HCEC 1CT (cell line): ENCODE data around the gene PDE4D.
A peak's percentile ranks its signal among the peaks of the same experiment; 100 is the strongest.

Experiments
- DNase-seq: peaks from one replicate; pipeline ENCODE4 v3.0.0-alpha.2; 2017

The PDE4D gene

DNA sequence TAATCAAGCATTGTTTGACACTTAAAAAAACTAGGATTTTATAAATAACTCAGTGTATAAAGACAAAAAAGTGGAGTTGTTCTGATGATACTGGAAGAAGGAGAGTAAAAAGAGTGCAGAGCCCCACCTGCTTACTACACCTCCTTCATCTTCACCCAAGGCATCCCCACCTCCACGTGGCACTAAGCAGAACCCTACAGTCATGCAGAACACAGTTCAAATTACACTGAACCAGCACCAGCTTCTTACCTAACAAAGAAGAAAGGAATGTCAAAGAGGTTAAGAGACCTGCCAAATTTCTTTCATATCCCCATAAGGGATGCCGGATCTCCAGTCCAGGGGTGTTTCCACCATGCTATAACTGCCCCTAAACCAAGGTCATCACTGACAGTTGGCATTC, 55.5 kb downstream of the PDE4D start:
- DNase-seq = no peak

DNA sequence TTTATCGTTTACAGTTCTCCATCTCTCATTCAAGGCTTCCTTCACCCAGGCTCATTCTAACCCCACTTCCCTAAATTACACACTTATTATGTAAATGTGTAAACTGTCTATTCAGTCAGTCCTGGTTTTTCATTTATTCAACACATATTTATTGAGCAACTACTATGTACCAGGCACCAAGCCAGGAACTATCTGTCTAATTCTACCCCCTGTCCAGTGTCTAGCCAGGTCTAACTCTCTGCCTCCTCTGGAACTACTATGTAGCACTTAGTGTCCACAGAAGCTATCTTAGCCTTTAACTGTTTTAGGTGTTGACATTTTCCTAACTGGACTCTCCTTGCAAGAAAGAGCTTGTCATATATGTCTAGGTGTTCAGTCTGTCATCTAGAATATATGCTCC, 56.5 kb downstream of the PDE4D start:
- DNase-seq = no peak

DNA sequence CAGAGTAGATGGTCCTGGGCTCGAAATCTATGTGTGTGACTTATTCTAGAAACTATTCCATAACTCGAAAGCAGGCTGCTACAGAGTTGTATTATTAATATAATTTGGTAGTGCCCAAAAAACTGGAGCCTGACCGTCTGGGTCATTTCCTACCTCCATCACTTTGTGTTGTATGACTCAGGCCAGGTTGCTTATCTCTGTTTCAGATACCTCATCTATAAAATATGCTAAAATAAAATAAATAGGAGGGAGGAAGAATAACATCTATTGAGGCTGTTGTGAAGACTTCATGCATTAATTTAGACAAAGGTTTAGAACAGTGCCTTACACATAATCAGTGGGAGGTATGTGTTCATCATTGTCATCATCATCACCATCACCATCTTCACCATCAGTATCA, 57.7 kb downstream of the PDE4D start:
- no peak for DNase-seq

GRCh38 chr5:59833448-59833847, 60.1 kb downstream of the PDE4D start:
- no peak for DNase-seq

GRCh38 chr5:59832577-59833301, 60.8 kb downstream of the PDE4D start:
- DNase-seq = no peak

DNA sequence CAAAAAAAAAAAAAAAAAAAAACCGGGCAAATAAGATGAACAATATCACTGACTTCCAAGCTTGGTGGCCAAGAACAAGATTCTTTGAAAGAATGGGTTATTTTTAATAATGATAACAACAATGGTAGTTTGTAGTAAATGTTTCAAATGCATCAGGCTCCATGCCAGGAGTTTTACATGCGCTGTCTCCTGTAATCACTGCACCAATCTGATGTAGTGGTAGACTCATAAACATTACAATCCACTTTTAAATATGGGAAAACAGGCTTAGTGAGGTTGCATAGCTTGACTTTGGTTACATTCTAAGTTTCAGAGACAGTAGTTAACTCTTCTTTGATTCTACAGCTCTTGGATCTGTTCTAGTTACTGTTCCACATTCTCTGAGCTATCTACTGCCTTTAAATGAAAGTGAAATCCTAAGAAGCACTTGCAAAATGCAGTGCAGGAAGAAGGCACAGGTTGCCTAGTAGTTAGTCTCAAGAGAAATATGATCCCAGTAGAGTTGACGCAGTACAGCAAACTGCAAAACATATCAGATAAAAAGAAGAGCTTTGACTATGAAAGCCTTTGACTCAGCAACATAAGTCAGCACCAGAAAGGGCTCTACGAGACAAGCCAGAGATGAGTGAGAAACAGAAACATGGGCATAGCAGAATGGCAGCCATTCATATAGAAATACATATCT, 62.1 kb downstream of the PDE4D start:
- peak; percentile 45 for DNase-seq

DNA sequence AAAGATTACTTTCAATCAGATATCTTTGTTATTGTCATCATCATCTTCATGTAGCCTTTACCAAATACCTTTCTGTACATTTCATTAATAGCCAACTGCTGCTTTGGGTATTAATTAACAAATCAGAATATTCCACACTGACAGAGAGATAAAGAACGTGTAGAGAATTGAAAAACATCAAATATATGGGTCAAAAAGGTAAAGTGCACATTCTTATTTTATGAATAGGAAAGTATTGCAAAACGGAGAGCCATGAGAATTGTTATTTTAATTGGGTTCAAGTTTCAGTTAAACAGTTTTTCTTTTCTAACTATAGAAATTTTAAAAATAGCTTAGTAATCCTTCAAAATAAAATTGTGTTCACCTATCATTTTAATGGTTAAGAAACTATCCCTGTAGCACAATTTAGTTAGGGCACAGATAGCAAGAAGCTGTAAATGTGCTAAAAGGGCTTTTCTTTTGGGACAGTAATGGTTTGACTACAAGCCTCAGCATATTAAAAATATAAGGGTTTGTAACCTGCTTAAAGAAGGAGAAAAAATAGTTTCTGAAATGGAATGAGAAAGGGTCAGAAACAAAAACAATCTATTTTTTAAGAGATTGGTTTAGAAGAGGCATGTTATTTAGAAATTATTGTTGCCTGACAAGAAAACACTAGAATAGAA, 62.9 kb downstream of the PDE4D start:
- peak; percentile 42 for DNase-seq

- no peak for DNase-seq
These were observed 63.6 kb downstream of the PDE4D start for GRCh38 chr5:59829922-59830321.

GRCh38 chr5:59829386-59829785, 64.1 kb downstream of the PDE4D start:
- peak; percentile 96 for DNase-seq

DNA sequence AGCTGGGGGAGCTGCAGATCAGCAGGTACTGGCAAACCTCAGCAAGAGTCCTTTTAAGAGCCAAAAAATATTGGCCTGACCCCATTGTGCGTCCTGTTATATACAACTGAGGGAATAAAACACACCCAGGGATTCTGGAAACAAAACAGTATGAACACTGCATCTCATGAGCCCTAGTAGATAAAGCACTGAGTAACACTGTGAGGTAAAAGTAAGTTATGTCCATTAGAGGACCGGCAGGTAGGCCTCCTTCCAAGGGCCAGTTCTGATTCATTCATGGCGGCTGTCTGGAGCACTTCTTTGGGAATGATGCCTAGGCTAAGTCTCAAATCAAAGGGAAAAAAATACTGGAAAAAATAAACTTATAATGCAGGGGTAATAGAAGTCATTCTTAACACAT, 64.9 kb downstream of the PDE4D start:
- no peak for DNase-seq

GRCh38 chr5:59826996-59827395, 66.5 kb downstream of the PDE4D start:
- DNase-seq = no peak

GRCh38 chr5:59823420-59823819, 70.1 kb downstream of the PDE4D start:
- DNase-seq = no peak

GRCh38 chr5:59819806-59820205, 73.7 kb downstream of the PDE4D start:
- DNase-seq = peak; percentile 64

DNA sequence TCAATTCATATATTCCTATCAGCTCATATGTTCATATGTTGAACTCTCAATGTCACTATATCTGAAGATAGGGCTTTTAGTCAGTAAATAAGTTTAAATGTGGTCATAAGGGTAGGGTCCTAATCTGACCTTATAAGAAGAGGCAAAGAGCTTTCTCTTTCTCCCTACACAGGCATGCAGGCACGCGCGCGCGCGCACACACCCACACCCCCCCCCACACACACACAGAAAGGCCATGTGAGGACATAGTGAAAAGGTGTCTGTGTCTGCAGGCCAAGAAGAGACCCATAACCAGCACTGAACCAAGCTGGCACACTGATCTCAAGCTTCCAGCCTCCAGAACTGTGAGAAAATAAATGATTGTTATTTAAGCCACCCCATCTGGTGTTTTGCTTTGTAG, 76.0 kb downstream of the PDE4D start:
- no peak for DNase-seq

DNA sequence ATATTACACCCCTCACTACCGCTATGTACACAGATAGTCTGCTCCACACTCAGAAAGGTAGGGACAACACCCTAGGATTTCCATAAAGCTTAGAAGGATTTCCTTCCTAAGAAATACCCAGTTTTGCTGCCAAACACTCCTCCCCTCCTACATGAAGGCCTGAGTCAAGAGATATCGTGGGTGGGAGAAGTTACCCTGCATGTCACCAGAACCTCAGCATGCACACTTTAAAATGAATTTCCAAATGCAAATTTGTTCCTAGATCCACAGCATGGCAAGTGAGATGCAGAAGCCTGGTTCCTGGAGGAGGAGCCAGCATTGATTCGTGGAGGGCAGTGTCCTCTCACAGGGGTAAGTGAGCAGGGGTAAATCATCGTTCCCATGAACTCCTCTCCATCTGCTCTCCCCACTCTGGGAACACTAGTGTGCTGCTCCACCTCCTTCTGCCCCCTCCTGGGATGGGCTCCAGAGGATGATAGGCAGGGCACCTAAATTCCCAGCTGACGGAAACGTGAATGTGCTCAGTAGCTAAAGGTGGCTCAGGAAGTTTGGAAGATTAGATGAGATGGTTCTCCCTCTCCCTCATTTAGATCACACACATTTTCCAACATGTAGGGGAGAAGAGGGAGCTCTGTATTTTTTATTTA, 76.7 kb downstream of the PDE4D start:
- DNase-seq = no peak

DNA sequence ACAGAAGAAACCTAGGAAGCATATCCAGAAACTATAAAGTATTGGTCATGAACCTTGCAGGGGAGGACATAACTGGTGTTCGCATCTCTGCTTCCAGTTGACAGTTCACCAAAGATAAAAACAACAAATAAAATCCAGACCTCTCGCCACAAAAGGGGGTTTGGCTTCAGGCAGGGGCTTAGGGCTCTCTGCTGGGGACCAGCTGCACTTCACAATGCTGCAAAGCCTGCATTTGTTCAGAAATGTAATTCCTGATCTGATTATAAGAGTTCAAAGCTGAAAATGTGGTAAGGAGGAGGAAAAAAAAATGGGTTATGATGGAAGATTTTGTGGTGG, 79.0 kb downstream of the PDE4D start:
- no peak for DNase-seq

- peak; percentile 70 for DNase-seq
These were observed 79.6 kb downstream of the PDE4D start for GRCh38 chr5:59813761-59814536.

GRCh38 chr5:59810041-59810440, 83.5 kb downstream of the PDE4D start:
- DNase-seq = peak; percentile 70

GRCh38 chr5:59807806-59808205, 85.7 kb downstream of the PDE4D start:
- DNase-seq = no peak

DNA sequence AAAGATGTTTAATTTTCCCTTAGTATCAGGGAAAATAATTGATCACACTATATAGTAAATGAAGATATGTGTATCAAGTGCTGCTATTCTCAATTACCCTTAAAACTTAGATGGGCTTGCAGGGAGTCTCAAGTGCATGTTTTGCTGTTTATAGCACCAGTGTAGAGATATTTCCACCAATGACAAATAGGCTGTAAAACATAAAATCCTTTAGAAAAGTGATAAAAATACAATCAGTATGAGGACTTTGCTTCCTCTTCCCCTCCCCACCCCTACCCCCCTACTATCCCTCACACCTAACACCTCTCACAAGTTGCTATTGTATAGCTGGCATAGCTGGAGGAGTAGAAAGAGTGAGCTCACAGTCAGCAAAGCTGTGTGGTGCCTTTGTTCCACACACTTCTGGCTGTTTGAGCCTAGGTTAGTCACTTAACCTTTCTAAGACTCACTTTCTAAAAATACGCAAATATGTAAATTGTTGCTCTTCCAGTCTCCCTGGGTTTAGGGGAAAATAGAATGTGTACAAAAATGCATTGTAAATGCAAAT, 93.1 kb downstream of the PDE4D start:
- no peak for DNase-seq

GRCh38 chr5:59799668-59800346, 93.7 kb downstream of the PDE4D start:
- peak; percentile 50 for DNase-seq
